ENCODE results near the gene GARIN5A.

- TF ChIP-seq CTCF (IDR thresholded peaks at IDR 0.05) (no peak), EP300 (IDR thresholded peaks at IDR 0.05) (no peak)
These were observed 225 bp upstream of the GARIN5A start for GRCh38 chr19:50476907-50477238.

Measured in sigmoid colon (tissue), 4 donors.